Subcutaneous adipose tissue (tissue), 4 donors: Measurements from ENCODE around the gene FNDC3A. TPM values are rescaled to one million over a fixed set of nuclear protein-coding genes. Genes with fewer than 3 reads are reported as not detected.

Source experiments
- small RNA-seq: library from RNA; depleted of rRNA; stranded (forward); fragments of <200 nt; gene quantifications from one replicate; pipeline ENCODE3, GENCODE V24; 2016
- total RNA-seq, 4 donors: library from RNA; depleted of rRNA; stranded (reverse); fragments of >200 nt; gene quantifications; one replicate each; pipeline ENCODE4 v1.1.0, GENCODE V29; 2016

The FNDC3A gene
- total RNA-seq, 4 donors from 2014 or later = 30.1 to 61.2 (median 47.2) TPM

Small RNA genes within 50 kb of the gene (small RNA-seq; reads per million reads assigned to genes)
- gene COX7CP1 = not detected
- gene RNU6-60P = not detected
- gene RNY3P2 = not detected

Other genes starting within 250 kb of the FNDC3A start
- not detected for gene MLNR, start 244.4 kb downstream of the FNDC3A start, total RNA-seq